Uterus (tissue), 4 donors: ENCODE measurements around the gene IP6K1. TPM values are rescaled to one million over a fixed set of nuclear protein-coding genes. Genes with fewer than 3 reads are reported as not detected.

Experiments used
- DNase-seq, 2 donors: peaks; one replicate each; pipeline ENCODE4 v3.0.0-alpha.2; 2019 to 2020
- H3K27ac ChIP-seq, 2 donors: fragments of 200-600 bp; sonication (generic); 1 replicate in 1 of 2; 2 replicates in 1 of 2; pipeline ENCODE4 v1.5.1; 2016 to 2018
- H3K27me3 ChIP-seq, 2 donors: fragments of 200-600 bp; sonication (generic); one replicate each; pipeline ENCODE4 v1.5.1; 2018 to 2019; ENCODE audit warnings: control low read depth in 1 of 2
- H3K36me3 ChIP-seq, 2 donors: fragments of 200-600 bp; sonication (generic); one replicate each; pipeline ENCODE4 v1.5.1; 2019; ENCODE audit warnings: control low read depth in 1 of 2
- H3K4me1 ChIP-seq, 2 donors: fragments of 200-600 bp; sonication (generic); one replicate each; pipeline ENCODE4 v1.5.1; 2018 to 2019; ENCODE audit warnings: control low read depth in 1 of 2
- H3K4me3 ChIP-seq, 2 donors: fragments of 200-600 bp; sonication (generic); 1 replicate in 1 of 2; 2 replicates in 1 of 2; pipeline ENCODE4 v1.5.1; 2018 to 2019; ENCODE audit warnings: mild to moderate bottlenecking in 1 of 2
- H3K9me3 ChIP-seq, 2 donors: fragments of 200-600 bp; sonication (generic); one replicate each; pipeline ENCODE4 v1.5.1; 2019; ENCODE audit warnings: control low read depth in 1 of 2
- POLR2A ChIP-seq, 2 donors: fragments of 450-650 bp; IDR thresholded peaks; one replicate each; pipeline ENCODE4 v1.6.1; 2016; ENCODE audit warnings: antibody characterized with exemption in 2 of 2, mild to moderate bottlenecking in 1 of 2, moderate library complexity in 1 of 2
- intact Hi-C: fragments of 100-400 bp; cut with DNase I; formaldehyde crosslinking; loops from one replicate; pipeline ENCODE4 v1.15.1; 2023; ENCODE audit warnings: low total_unique reads
- total RNA-seq, 4 donors: library from RNA; depleted of rRNA in 3 of 4; stranded (reverse); fragments of >200 nt in 3 of 4; gene quantifications; one replicate each; pipeline versions ENCODE4 v1.1.0 to v1.2.4, GENCODE V29; 2014 to 2023
- TF ChIP-seq, protein P1 (sequence below), 4 experiments: fragments of 200-600 bp in 2 of 4; fragments of 450-650 bp in 2 of 4; sonication (generic) in 2 of 4; IDR thresholded peaks; one replicate each; pipeline ENCODE4 v1.5.1; 2016 to 2019; ENCODE audit warnings: antibody characterized with exemption in 4 of 4, mild to moderate bottlenecking in 2 of 4, moderate library complexity in 1 of 4
- donor health status: DM: yes; HTN: yes; CAD: no.

IP6K1 gene
- total RNA-seq, 4 donors from 2014 or later, result 41.8 to 58.4 (median 50.9) TPM

DNA sequence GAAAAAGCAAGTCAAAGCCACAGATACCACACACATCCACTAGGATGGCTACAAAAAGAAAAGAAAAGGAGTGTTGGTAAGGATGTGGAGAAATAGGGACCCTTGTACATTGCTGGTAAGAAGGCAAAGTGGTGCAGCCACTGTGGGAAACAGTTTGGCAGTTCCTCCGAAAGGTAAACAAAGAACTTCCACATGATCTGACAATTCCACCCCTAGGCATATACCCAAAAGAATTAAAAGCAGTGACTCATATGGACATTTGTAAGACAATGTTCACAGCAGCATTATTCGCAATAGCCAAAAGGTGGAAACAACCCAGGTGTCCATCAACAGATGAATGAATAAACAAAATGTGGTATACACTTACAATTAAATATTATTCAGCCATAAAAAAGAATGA lies 40.4 kb downstream of the IP6K1 start:
- peaks cover 0 to 3% of the 10 kb centered on the region in 2 donors for H3K4me1 ChIP-seq
- H3K9me3 ChIP-seq, result no peaks in the 10 kb centered on the region
- TF ChIP-seq, protein P1, sequence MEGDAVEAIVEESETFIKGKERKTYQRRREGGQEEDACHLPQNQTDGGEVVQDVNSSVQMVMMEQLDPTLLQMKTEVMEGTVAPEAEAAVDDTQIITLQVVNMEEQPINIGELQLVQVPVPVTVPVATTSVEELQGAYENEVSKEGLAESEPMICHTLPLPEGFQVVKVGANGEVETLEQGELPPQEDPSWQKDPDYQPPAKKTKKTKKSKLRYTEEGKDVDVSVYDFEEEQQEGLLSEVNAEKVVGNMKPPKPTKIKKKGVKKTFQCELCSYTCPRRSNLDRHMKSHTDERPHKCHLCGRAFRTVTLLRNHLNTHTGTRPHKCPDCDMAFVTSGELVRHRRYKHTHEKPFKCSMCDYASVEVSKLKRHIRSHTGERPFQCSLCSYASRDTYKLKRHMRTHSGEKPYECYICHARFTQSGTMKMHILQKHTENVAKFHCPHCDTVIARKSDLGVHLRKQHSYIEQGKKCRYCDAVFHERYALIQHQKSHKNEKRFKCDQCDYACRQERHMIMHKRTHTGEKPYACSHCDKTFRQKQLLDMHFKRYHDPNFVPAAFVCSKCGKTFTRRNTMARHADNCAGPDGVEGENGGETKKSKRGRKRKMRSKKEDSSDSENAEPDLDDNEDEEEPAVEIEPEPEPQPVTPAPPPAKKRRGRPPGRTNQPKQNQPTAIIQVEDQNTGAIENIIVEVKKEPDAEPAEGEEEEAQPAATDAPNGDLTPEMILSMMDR (IDR thresholded peaks at IDR 0.05), result no peak
- no peak for TF ChIP-seq POLR2A (IDR thresholded peaks at IDR 0.05)
- H3K4me3 ChIP-seq, result no peak overlapping the region
- H3K36me3 ChIP-seq, result no peaks in the 10 kb centered on the region
- no peak overlapping the region for H3K27ac ChIP-seq
- intact Hi-C loops, result no loop called here
- DNase-seq, result no peak
- H3K27me3 ChIP-seq, result no peaks in the 10 kb centered on the region

DNA sequence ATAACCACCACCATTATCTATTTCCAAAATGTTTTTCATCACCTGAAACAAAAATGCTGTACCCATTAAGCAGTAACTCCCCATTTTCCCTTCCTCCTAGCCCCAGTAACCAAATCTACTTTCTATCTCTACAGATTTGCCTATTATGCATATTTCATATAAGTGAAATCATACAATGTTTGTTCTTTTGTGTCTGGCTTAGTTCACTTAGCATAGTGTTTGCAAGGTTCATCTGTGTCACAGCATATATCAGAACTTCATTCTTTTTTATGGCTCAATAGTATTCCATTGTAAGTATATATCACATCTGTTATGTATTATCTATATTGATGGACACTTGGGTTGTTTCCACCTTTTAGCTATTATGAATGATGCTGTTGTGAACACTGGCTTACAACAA lies 45.9 kb downstream of the IP6K1 start:
- no peaks in the 10 kb centered on the region for H3K9me3 ChIP-seq
- TF ChIP-seq, protein P1 (IDR thresholded peaks at IDR 0.05), result no peak
- no peak for TF ChIP-seq POLR2A (IDR thresholded peaks at IDR 0.05)
- H3K4me3 ChIP-seq, result no peak overlapping the region
- no peak overlapping the region for H3K27ac ChIP-seq
- no peaks in the 10 kb centered on the region for H3K27me3 ChIP-seq
- no peaks in the 10 kb centered on the region for H3K36me3 ChIP-seq
- no peaks in the 10 kb centered on the region for H3K4me1 ChIP-seq
- no peak for DNase-seq
- intact Hi-C loops, result no loop called here

DNA sequence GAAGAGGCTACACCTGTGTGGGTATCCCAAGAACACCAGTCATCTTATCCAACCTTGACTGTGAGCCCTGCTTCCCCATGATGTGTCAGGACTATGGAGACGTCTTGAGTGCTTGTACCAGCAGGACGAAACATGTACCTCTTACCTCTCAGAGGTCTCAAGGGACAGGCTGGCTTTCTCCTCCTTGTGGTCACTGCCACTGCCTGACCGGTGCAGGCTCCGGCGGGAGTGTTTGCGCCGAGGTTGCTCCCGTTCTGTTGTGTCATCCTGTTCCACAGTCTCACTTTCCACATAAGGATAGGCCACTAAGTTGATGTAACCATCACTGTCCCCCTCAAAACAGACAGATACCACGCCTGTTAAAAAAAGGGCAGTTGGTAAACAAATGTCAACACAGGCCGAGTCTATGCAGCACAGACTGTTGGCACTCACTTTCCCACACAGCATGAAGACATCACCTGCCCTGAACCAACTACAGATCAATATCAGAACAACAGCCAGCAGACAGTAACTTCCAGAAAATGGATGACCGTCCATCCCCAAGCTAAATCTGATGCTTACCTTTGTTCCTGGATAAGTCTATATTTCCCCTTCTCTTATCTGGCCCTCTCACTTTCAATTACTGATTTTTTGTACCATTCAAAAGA lies 48.2 kb downstream of the IP6K1 start:
- H3K36me3 ChIP-seq, result no peaks in the 10 kb centered on the region

DNA sequence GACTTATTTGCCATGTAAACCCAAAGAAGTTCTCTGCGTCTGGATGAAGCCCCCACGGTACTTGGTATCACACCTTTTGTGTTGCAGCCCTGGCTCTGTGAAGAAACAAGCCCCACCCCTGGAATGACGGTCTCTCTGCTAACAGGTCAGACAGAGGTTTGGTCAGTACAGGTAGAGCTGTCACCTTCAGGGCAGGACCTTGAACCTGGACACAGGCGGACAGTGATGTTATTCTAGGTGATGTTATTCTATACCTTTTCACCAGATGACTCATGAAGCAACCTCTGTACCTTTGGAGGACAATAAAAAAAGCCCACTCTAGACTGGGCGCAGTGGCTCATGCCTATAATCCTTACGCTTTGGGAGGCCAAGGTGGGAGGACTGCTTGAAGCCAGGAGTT lies 51.6 kb downstream of the IP6K1 start:
- Histone ChIP-seq H3K9me3 (no peaks in the 10 kb centered on the region), H3K36me3 (no peaks in the 10 kb centered on the region), H3K27me3 (no peaks in the 10 kb centered on the region), H3K4me3 (no peak overlapping the region), H3K27ac (no peak overlapping the region), H3K4me1 (no peaks in the 10 kb centered on the region)
- intact Hi-C loops, result no loop called here
- DNase-seq, result no peak
- no peak for TF ChIP-seq POLR2A (IDR thresholded peaks at IDR 0.05)
- TF ChIP-seq, protein P1 (IDR thresholded peaks at IDR 0.05), result no peak

More for the DNA sequence above, 48.2 kb downstream of the IP6K1 start:
- Histone ChIP-seq H3K27me3 (no peaks in the 10 kb centered on the region), H3K4me1 (no peaks in the 10 kb centered on the region), H3K9me3 (no peaks in the 10 kb centered on the region), H3K27ac (no peak overlapping the region), H3K4me3 (no peak overlapping the region)
- TF ChIP-seq, protein P1 (IDR thresholded peaks at IDR 0.05), result no peak
- no peak for TF ChIP-seq POLR2A (IDR thresholded peaks at IDR 0.05)
- intact Hi-C loops, result no loop called here
- DNase-seq, result no peak

DNA sequence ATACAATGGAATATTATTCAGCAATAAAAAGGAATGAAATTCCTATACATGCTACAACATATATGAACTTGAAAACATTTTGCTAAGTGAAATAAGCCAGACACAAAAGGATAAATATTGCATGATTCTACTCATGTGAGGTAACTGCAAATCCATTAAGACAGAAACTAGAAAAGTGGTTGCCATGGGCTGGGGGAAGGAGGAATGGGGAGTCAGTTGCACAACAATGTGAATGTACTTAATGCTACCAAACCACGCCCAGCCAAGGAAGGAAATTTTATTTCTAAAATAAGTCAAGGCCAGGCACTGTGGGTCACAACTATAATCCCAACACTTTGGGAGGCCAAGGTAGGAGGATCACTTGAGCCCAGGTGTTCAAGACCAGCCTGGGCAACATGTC lies 52.8 kb downstream of the IP6K1 start:
- H3K27me3 ChIP-seq, result no peaks in the 10 kb centered on the region
- no peak for TF ChIP-seq POLR2A (IDR thresholded peaks at IDR 0.05)
- TF ChIP-seq, protein P1 (IDR thresholded peaks at IDR 0.05), result no peak
- no peaks in the 10 kb centered on the region for H3K4me1 ChIP-seq
- no peaks in the 10 kb centered on the region for H3K9me3 ChIP-seq
- H3K4me3 ChIP-seq, result no peak overlapping the region
- H3K36me3 ChIP-seq, result no peaks in the 10 kb centered on the region
- no peak overlapping the region for H3K27ac ChIP-seq
- intact Hi-C loops, result no loop called here
- DNase-seq, result no peak
